CD4-positive, alpha-beta T cell treated with Interleukin-6 at 100 ng/mL for 8 hours (primary cell): ENCODE measurements around the gene NTHL1.

Experiments used
- DNase-seq: peaks from one replicate; pipeline ENCODE4 v3.0.0-alpha.2; 2020; ENCODE audit warnings: mixed read lengths, low spot score

NTHL1 gene

GRCh38 chr16:2063861-2064260 is 16.2 kb upstream of the NTHL1 start:
- no peak for DNase-seq

GRCh38 chr16:2062801-2063200 is 15.2 kb upstream of the NTHL1 start:
- no peak for DNase-seq

- no peak for DNase-seq
Measured at GRCh38 chr16:2061526-2061925, 13.9 kb upstream of the NTHL1 start.

GRCh38 chr16:2061023-2061422 is 13.4 kb upstream of the NTHL1 start:
- DNase-seq = no peak

- no peak for DNase-seq
Measured at GRCh38 chr16:2060346-2060745, 12.7 kb upstream of the NTHL1 start.

GRCh38 chr16:2058872-2059271 is 11.2 kb upstream of the NTHL1 start:
- no peak for DNase-seq

GRCh38 chr16:2058420-2058819 is 10.8 kb upstream of the NTHL1 start:
- DNase-seq = no peak

GRCh38 chr16:2057438-2057837 is 9.8 kb upstream of the NTHL1 start:
- no peak for DNase-seq

GRCh38 chr16:2056681-2057407 is 9.2 kb upstream of the NTHL1 start:
- DNase-seq = no peak

- no peak for DNase-seq
Measured at GRCh38 chr16:2056077-2056476, 8.4 kb upstream of the NTHL1 start.

- no peak for DNase-seq
Measured at GRCh38 chr16:2054543-2055245, 7.1 kb upstream of the NTHL1 start.

GRCh38 chr16:2053897-2054296 is 6.3 kb upstream of the NTHL1 start:
- DNase-seq = no peak

GRCh38 chr16:2053211-2053610 is 5.6 kb upstream of the NTHL1 start:
- no peak for DNase-seq

GRCh38 chr16:2048116-2048543 is 496 bp upstream of the NTHL1 start:
- DNase-seq = no peak

- DNase-seq = no peak
Measured at GRCh38 chr16:2046893-2047329, 723 bp downstream of the NTHL1 start.

GRCh38 chr16:2045965-2046892 is 1.4 kb downstream of the NTHL1 start:
- no peak for DNase-seq

- no peak for DNase-seq
Measured at GRCh38 chr16:2044541-2044940, 3.1 kb downstream of the NTHL1 start.

GRCh38 chr16:2043667-2044451 is 3.8 kb downstream of the NTHL1 start:
- no peak for DNase-seq

- no peak for DNase-seq
Measured at GRCh38 chr16:2042986-2043666, 4.5 kb downstream of the NTHL1 start.

GRCh38 chr16:2042171-2042985 is 5.3 kb downstream of the NTHL1 start:
- DNase-seq = no peak
